Cardiac fibroblast (primary cell): ENCODE results near the gene GAA.
"Not testable (repeated sequence)": the region's sequence is repeated elsewhere in the genome, so short reads cannot be mapped to it uniquely, and the experiment has no call there.

Experiments
- DNase-seq, 2 donors: peaks; one replicate each; pipeline versions ENCODE4 v3.0.0 to v3.0.0-alpha.2; 2010; ENCODE audit warnings: low read depth in 2 of 2
- H3K4me3 ChIP-seq, 2 donors: replicated peaks in 1 of 2; 1 replicate in 1 of 2; 2 replicates in 1 of 2; pipeline ENCODE4 v1.5.1; 2011; ENCODE audit warnings: low read depth in 2 of 2, low read length in 2 of 2, mild to moderate bottlenecking in 2 of 2, moderate library complexity in 1 of 2
- CTCF ChIP-seq: IDR thresholded peaks from one replicate; pipeline ENCODE4 v1.5.1; 2011; ENCODE audit warnings: low read depth, mild to moderate bottlenecking, low read length, inconsistent platforms

GAA gene

DNA sequence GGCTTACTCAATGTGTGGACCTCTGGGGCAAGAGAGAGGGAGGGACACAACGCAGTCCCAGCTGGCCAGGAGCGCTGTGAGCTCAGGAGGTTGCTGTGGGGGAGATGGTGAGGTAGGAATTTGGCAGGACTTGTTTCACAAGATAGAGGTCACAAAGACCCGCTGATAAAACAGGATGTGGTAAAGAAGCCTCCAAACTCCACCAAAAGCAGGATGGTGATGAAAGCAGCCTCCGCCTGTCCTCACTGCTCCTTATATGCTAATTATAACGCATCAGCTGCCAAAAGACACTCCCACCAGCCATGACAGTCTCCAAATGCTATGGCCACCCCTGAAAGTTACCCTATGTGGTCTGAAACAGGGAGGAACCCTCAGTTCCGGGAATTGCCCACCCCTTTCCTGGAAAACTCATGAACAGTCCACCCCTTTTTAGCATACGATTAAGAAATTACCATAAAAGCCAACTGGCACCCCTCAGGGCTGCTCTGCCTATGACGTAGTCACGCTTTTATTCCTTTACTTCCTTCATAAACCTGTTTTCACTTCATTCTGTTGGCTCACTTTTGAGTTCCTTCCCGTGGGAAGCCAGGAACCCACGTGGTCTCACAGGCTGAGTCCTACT lies 50.8 kb downstream of the GAA start:
- H3K4me3 ChIP-seq, result no peak overlapping the region
- no peak for TF ChIP-seq CTCF
- DNase-seq, result peak; percentile 85 to 87

GRCh38 chr17:80153004-80153403 lies 51.6 kb downstream of the GAA start:
- DNase-seq, result no peak
- no peak overlapping the region for H3K4me3 ChIP-seq
- TF ChIP-seq CTCF, result no peak

DNA sequence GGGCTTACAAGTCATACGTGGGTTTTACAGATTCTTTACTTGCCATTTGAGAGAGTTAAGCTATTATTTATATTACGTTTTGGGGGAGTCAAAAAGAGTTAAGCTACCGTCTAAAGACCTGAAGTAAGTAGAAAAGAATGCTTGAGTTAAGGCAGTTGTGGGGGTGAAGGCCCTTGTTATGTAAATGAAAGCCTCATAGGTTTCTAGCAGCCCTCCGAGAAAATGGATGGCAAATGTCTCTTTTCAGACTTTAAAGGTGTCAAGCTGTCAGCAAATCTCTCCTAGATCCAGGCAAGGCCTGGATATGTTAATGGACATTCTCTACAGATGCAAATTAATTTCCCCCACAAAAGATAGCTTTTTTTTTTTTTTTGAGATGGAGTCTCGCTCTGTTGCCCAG lies 52.8 kb downstream of the GAA start:
- H3K4me3 ChIP-seq, result no peak overlapping the region
- no peak for TF ChIP-seq CTCF
- no peak for DNase-seq

- DNase-seq, H3K4me3 ChIP-seq: not testable (repeated sequence)
Observed at GRCh38 chr17:80155600-80155999, 54.2 kb downstream of the GAA start.

- no peak for DNase-seq
- no peak for TF ChIP-seq CTCF
- H3K4me3 ChIP-seq, result no peak overlapping the region
Observed at GRCh38 chr17:80158846-80159245, 57.5 kb downstream of the GAA start.

- DNase-seq, result no peak
- no peak overlapping the region for H3K4me3 ChIP-seq
- TF ChIP-seq CTCF, result no peak
Observed at GRCh38 chr17:80160536-80160935, 59.2 kb downstream of the GAA start.

DNA sequence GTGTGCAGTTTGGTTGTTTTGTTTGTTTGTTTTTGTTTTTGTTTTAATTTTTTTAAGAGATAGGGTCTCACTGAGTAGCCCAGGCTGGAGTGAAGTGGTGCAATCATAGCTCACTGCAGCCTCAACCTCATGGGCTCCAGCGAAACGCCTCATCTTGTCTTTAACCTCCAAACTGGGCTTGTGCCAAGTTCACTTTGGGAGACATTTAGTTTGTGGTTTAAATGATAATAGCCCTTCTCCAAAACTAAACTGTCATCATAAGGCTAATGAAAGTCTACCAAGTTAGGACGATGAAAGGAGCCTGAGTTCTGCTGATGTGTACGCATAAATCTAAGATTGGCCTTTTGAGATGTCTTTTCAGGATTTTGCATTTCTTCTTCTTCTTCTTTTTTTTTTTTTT lies 62.0 kb downstream of the GAA start:
- H3K4me3 ChIP-seq, result no peak overlapping the region
- no peak for TF ChIP-seq CTCF

More for the DNA sequence above, 62.0 kb downstream of the GAA start:
- DNase-seq, result peak in 1 of 2 donors; percentile 17
